Panc1 (cell line): Measurements from ENCODE around the gene FNTB. TPM values are rescaled to one million over a fixed set of nuclear protein-coding genes. Genes with fewer than 3 reads are reported as not detected.
"Not testable (repeated sequence)": the region's sequence is repeated elsewhere in the genome, so short reads cannot be mapped to it uniquely, and the experiment has no call there.

ENCODE experiments used
- ATAC-seq: fragments of 200-7000 bp; cut with Tn5 transposase; 2 replicates; pipeline ENCODE4 v1.9.1; 2020; ENCODE audit warnings: mild to moderate bottlenecking, moderate library complexity
- BruUV-seq: library from RNA; stranded (reverse); fragments of 400-500 nt; replicated peaks from 2 replicates; lab custom pipeline; 2021; lab: Mats Ljungman, UMichigan
- CTCF ChIA-PET: fragments of 300-600 bp; sonication (Branson Sonifier 250); formaldehyde crosslinking; loops from one replicate; lab custom pipeline; 2022; ENCODE audit warnings: antibody characterized with exemption; lab: Charles Lee
- POLR2A ChIA-PET: fragments of 300-600 bp; sonication (Branson Sonifier 250); formaldehyde crosslinking; loops from one replicate; lab custom pipeline; 2022; ENCODE audit warnings: antibody characterized with exemption; lab: Charles Lee
- DNase-seq: peaks from one replicate; pipeline ENCODE4 v3.0.0-alpha.2; 2010; ENCODE audit warnings: low read depth, low spot score
- H3K27ac ChIP-seq: 2 replicates; pipeline ENCODE4 v1.5.1; 2011; ENCODE audit warnings: mild to moderate bottlenecking, low read length, inconsistent platforms
- H3K27me3 ChIP-seq: fragments of 200-500 bp; sonication (Bioruptor generic); 2 replicates; pipeline ENCODE4 v1.6.0; 2014; ENCODE audit warnings: low read length, inconsistent platforms; ENCODE audit not compliant: control insufficient read depth, insufficient read depth
- H3K36me3 ChIP-seq: fragments of 200-500 bp; sonication (Bioruptor generic); 2 replicates; pipeline ENCODE4 v1.5.1; 2014; ENCODE audit warnings: inconsistent platforms, mild to moderate bottlenecking, low read length, moderate library complexity; ENCODE audit not compliant: control insufficient read depth, insufficient read depth
- H3K4me1 ChIP-seq: 2 replicates; pipeline ENCODE4 v1.5.1; 2011; ENCODE audit warnings: inconsistent platforms, mild to moderate bottlenecking, low read length, moderate library complexity; ENCODE audit not compliant: control insufficient read depth, insufficient read depth
- H3K4me3 ChIP-seq, 2 experiments: 2 replicates each; pipeline ENCODE4 v1.5.1; 2011 to 2012; ENCODE audit warnings: low read depth in 2 of 2, low read length in 2 of 2, mild to moderate bottlenecking in 2 of 2, inconsistent platforms in 1 of 2, moderate library complexity in 1 of 2
- H3K9me3 ChIP-seq: fragments of 200-500 bp; sonication (Bioruptor generic); 2 replicates; pipeline ENCODE4 v1.5.1; 2014; ENCODE audit warnings: low read depth, mild to moderate bottlenecking, inconsistent platforms, low read length, moderate library complexity; ENCODE audit not compliant: control insufficient read depth, insufficient read depth
- CTCF ChIP-seq: fragments of 450-650 bp; IDR thresholded peaks from 2 replicates; pipeline ENCODE4 v1.5.1; 2017; ENCODE audit warnings: mild to moderate bottlenecking
- POLR2AphosphoS5 ChIP-seq: IDR thresholded peaks from 2 replicates; pipeline ENCODE4 v1.6.1; 2012; ENCODE audit warnings: mild to moderate bottlenecking, low read depth, low read length, moderate library complexity
- REST ChIP-seq, 2 experiments: IDR thresholded peaks; 2 replicates each; pipeline ENCODE4 v1.6.1; 2011 to 2012; ENCODE audit warnings: low read depth in 2 of 2, control low read depth in 1 of 2, low read length in 1 of 2, mild to moderate bottlenecking in 1 of 2, moderate library complexity in 1 of 2; ENCODE audit not compliant: insufficient read depth in 1 of 2
- SIN3A ChIP-seq: IDR thresholded peaks from 2 replicates; pipeline ENCODE4 v1.6.1; 2012; ENCODE audit warnings: low read depth, mild to moderate bottlenecking, low read length, moderate library complexity, borderline replicate concordance; ENCODE audit not compliant: insufficient read depth
- TCF7L2 ChIP-seq: IDR thresholded peaks from 2 replicates; pipeline ENCODE4 v1.6.1; 2011; ENCODE audit warnings: mild to moderate bottlenecking, low read depth, low read length, inconsistent platforms
- in situ Hi-C: cut with HindIII; loops from 2 replicates; pipeline ENCODE4 v1.10.0; 2016; ENCODE audit warnings: low sequenced_read_pairs, low pct_unique_long_range_greater_than_20kb
- intact Hi-C: fragments of 100-400 bp; cut with micrococcal nuclease; formaldehyde crosslinking; loops from one replicate; pipeline ENCODE4 v1.10.0; 2022; ENCODE audit not compliant: unreplicated experiment
- total RNA-seq: library from RNA; stranded (reverse); gene quantifications from one replicate; pipeline ENCODE4 v1.2.1, GENCODE V29; 2021; ENCODE audit not compliant: unreplicated experiment

Gene FNTB
- total RNA-seq, 1 experiment from 2014 or later, result 13.3 TPM

GRCh38 chr14:65087835-65088234 lies 101.1 kb downstream of the FNTB start:
- H3K27me3 ChIP-seq, H3K4me1 ChIP-seq, DNase-seq, BruUV-seq, H3K4me3 ChIP-seq, H3K27ac ChIP-seq, intact Hi-C loops, ATAC-seq, in situ Hi-C loops, H3K9me3 ChIP-seq, H3K36me3 ChIP-seq, POLR2A ChIA-PET: not testable (repeated sequence)
- CTCF ChIA-PET, result interaction anchor here (0.6 kb wide), 1 partner anchor 35 kb away, joined by 4 read pairs; no protein-coding TSS in a partner anchor

- in situ Hi-C loops, result no loop called here
- no TSS peak for BruUV-seq
- peaks cover 3% of the 10 kb centered on the region for H3K36me3 ChIP-seq
- DNase-seq (no peak), ATAC-seq (no peak)
- POLR2A ChIA-PET, result no interaction called here
- intact Hi-C loops, result no loop called here
- CTCF ChIA-PET, result no interaction called here
- no peaks in the 10 kb centered on the region; the same call in 1 of the 2 replicates for H3K9me3 ChIP-seq
- H3K4me1 ChIP-seq, result no peaks in the 10 kb centered on the region
- no peaks in the 10 kb centered on the region for H3K27me3 ChIP-seq
- TF ChIP-seq SIN3A (no peak), CTCF (no peak), TCF7L2 (no peak), REST (IDR thresholded peaks at IDR 0.05; ENCODE audit: insufficient read depth in 1 of 2, low read depth in 2 of 2, low read length in 1 of 2) (no peak), POLR2AphosphoS5 (no peak)
- no peak overlapping the region for H3K27ac ChIP-seq
- H3K4me3 ChIP-seq, result no peak overlapping the region
Observed at GRCh38 chr14:65092349-65092748, 105.7 kb downstream of the FNTB start.

GRCh38 chr14:65095633-65096205 lies 109.0 kb downstream of the FNTB start:
- TF ChIP-seq SIN3A (no peak), TCF7L2 (no peak), REST (IDR thresholded peaks at IDR 0.05; ENCODE audit: insufficient read depth in 1 of 2, low read depth in 2 of 2, low read length in 1 of 2) (no peak), POLR2AphosphoS5 (no peak), CTCF (no peak)
- ChIA-PET CTCF (no interaction called here), POLR2A (no interaction called here)
- in situ Hi-C loops, result no loop called here
- H3K4me3 ChIP-seq, result no peak overlapping the region
- H3K4me1 ChIP-seq, result peaks cover under 1% of the 10 kb centered on the region; the same call in 1 of the 2 replicates
- H3K9me3 ChIP-seq, result no peaks in the 10 kb centered on the region
- no peaks in the 10 kb centered on the region for H3K27me3 ChIP-seq
- ATAC-seq (no peak), DNase-seq (no peak)
- intact Hi-C loops, result no loop called here
- BruUV-seq, result no TSS peak
- H3K36me3 ChIP-seq, result peaks cover 3% of the 10 kb centered on the region
- no peak overlapping the region for H3K27ac ChIP-seq
